ENCODE data around the gene RPL39L. TPM values are rescaled to one million over a fixed set of nuclear protein-coding genes. Genes with fewer than 3 reads are reported as not detected.
A peak's percentile ranks its signal among the peaks of the same experiment; 100 is the strongest.
"Not testable (repeated sequence)": the region's sequence is repeated elsewhere in the genome, so short reads cannot be mapped to it uniquely, and the experiment has no call there.

The RPL39L gene
- total RNA-seq (1 to 10 TPM; 1.2 to 1.4 TPM), polyA plus RNA-seq (10 to 100 TPM in 1 of 3 donors, 1 to 10 TPM in 2; 3.8 to 11.2 (median 4.4) TPM), total RNA-seq (0.30 to 2.0 (median 0.88) reads per million in 6 experiments)

- peak; percentile 95 to 96 for ATAC-seq
- Mint-ChIP-seq H3K36me3 (peaks cover 0 to 13% (median 11%) of the 10 kb centered on the region in 3 donors), H3K27me3 (no peaks in the 10 kb centered on the region), H3K4me1 (peaks cover 6 to 23% (median 12%) of the 10 kb centered on the region in 4 donors), H3K4me3 (peak within 1 kb of the TSS; percentile 84 to 94 (median 92)), H3K9me3 (peaks cover 0 to 16% (median 6%) of the 10 kb centered on the region in 9 donors), H3K27ac (peak within 1 kb of the TSS; percentile 88 to 98 (median 96))
- DNase-seq: peak; percentile 87 to 96 (median 93)
- POLR2A ChIA-PET: interaction anchor here (0.6 to 2.7 kb wide), 21 partner anchors 9 to 1208 kb away, joined by 3 to 41 read pairs (median 4); partner anchors contain the start of genes EIF4A2, RFC4 and ST6GAL1
These were observed at the start of gene RPL39L for GRCh38 chr3:187139126-187139894. TSS of gene RPL39L (minus strand) at chr3:187139496. CDS start at chr3:187121300, 18,196 bp downstream.

DNA sequence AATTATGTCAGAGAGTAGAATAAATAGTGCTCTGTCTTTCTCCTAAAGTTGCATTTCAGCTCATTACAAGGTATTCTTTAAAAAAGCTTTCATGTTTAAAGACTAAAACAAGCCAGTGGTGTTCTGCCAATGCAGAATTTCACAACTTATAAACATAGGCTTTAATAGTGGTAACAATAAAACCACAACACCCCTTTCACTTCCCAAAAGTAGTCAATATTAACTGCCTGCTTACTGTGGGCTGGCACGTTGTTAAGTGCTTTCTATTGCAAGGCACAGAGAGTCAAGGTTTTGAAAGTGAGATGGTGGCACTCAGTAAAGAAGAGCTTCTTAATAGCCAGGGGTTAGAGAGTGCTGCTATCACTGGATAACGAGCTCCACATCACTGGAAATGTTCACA is 49.6 kb upstream of the RPL39L start:
- peaks cover 13 to 46% (median 25%) of the 10 kb centered on the region in 5 donors for H3K27me3 Mint-ChIP-seq
- peaks cover 0 to 12% (median 2%) of the 10 kb centered on the region in 9 donors for H3K9me3 Mint-ChIP-seq
- POLR2A ChIA-PET: no interaction called here
- peaks cover 0 to 4% (median 0%) of the 10 kb centered on the region in 4 donors for H3K4me1 Mint-ChIP-seq
- H3K4me3 Mint-ChIP-seq: no peak overlapping the region
- DNase-seq: no peak
- no peak for ATAC-seq
- H3K36me3 Mint-ChIP-seq: peaks cover 0 to 9% (median 0%) of the 10 kb centered on the region in 3 donors
- H3K27ac Mint-ChIP-seq: no peak overlapping the region

- H3K36me3 Mint-ChIP-seq: peaks cover 0 to 9% (median 0%) of the 10 kb centered on the region in 3 donors
- no peak overlapping the region for H3K4me3 Mint-ChIP-seq
- peaks cover 0 to 12% (median 2%) of the 10 kb centered on the region in 9 donors for H3K9me3 Mint-ChIP-seq
- no peak overlapping the region for H3K27ac Mint-ChIP-seq
- DNase-seq (no peak), ATAC-seq (no peak)
- H3K27me3 Mint-ChIP-seq: peaks cover 13 to 42% (median 21%) of the 10 kb centered on the region in 5 donors
- peaks cover 0 to 4% (median 0%) of the 10 kb centered on the region in 4 donors for H3K4me1 Mint-ChIP-seq
- POLR2A ChIA-PET: no interaction called here
These were observed 47.6 kb upstream of the RPL39L start for GRCh38 chr3:187186801-187187421.

GRCh38 chr3:187186375-187186774 is 47.1 kb upstream of the RPL39L start:
- peaks cover 13 to 37% (median 16%) of the 10 kb centered on the region in 5 donors for H3K27me3 Mint-ChIP-seq
- POLR2A ChIA-PET: no interaction called here
- ATAC-seq (no peak), DNase-seq (no peak)
- H3K4me3 Mint-ChIP-seq: no peak overlapping the region
- peaks cover 0 to 9% (median 0%) of the 10 kb centered on the region in 3 donors for H3K36me3 Mint-ChIP-seq
- no peak overlapping the region for H3K27ac Mint-ChIP-seq
- H3K4me1 Mint-ChIP-seq: peaks cover 0 to 4% (median 0%) of the 10 kb centered on the region in 4 donors
- H3K9me3 Mint-ChIP-seq: peaks cover 0 to 12% (median 2%) of the 10 kb centered on the region in 9 donors

GRCh38 chr3:187185759-187186158 is 46.5 kb upstream of the RPL39L start:
- ATAC-seq: no peak
- POLR2A ChIA-PET: no interaction called here

GRCh38 chr3:187183903-187184302 is 44.6 kb upstream of the RPL39L start:
- ATAC-seq: no peak
- POLR2A ChIA-PET: no interaction called here
- peaks cover 0 to 12% (median 2%) of the 10 kb centered on the region in 9 donors for H3K9me3 Mint-ChIP-seq

More at GRCh38 chr3:187185759-187186158, 46.5 kb upstream of the RPL39L start:
- no peak for DNase-seq
- no peak overlapping the region for H3K4me3 Mint-ChIP-seq
- peaks cover 0 to 9% (median 0%) of the 10 kb centered on the region in 3 donors for H3K36me3 Mint-ChIP-seq
- peaks cover 0 to 4% (median 0%) of the 10 kb centered on the region in 4 donors for H3K4me1 Mint-ChIP-seq
- H3K27ac Mint-ChIP-seq: no peak overlapping the region
- H3K9me3 Mint-ChIP-seq: peaks cover 0 to 12% (median 2%) of the 10 kb centered on the region in 9 donors
- peaks cover 8 to 31% (median 10%) of the 10 kb centered on the region in 5 donors for H3K27me3 Mint-ChIP-seq

DNA sequence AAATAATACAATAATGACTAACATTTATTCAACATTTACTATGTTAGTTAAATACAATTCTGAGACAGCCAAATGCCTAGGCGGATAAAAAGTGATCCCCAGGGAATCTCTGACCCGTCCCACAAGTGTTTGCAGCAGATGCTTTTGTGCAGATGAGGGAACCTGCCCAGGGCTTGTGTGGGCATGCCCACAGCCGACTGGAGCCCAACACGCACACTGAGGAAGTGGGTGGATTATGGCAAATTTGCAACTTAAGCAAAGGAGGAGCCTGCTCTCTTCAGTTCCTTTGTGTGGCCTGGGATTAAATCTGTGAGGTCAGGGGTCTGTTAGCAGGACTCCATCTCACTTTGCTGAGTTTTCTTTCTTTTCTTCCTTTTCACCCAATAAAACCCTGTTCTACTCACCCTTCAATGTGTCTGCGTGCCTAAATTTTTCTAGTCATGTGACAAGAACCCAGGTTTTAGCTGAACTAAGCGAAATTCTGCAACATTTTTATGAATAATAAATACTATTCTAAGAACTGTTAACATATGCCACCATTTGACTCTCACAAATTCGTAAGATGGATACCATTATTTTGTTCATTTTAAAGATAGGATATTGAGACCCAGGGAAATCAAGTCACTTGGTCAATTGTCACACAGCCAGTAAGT is 44.0 kb upstream of the RPL39L start:
- no peak for ATAC-seq
- H3K9me3 Mint-ChIP-seq: peaks cover 0 to 8% (median 2%) of the 10 kb centered on the region in 9 donors

More at GRCh38 chr3:187183903-187184302, 44.6 kb upstream of the RPL39L start:
- no peak overlapping the region for H3K4me3 Mint-ChIP-seq
- DNase-seq: no peak
- H3K27ac Mint-ChIP-seq: no peak overlapping the region
- peaks cover 5 to 33% (median 16%) of the 10 kb centered on the region in 5 donors for H3K27me3 Mint-ChIP-seq
- H3K4me1 Mint-ChIP-seq: peaks cover 0 to 1% (median 0%) of the 10 kb centered on the region in 4 donors
- H3K36me3 Mint-ChIP-seq: peaks cover 0 to 9% (median 0%) of the 10 kb centered on the region in 3 donors

GRCh38 chr3:187181454-187182170 is 42.3 kb upstream of the RPL39L start:
- Mint-ChIP-seq H3K36me3 (no peaks in the 10 kb centered on the region), H3K9me3 (no peaks in the 10 kb centered on the region), H3K4me3 (no peak overlapping the region), H3K27me3 (peaks cover 3 to 20% (median 10%) of the 10 kb centered on the region in 5 donors), H3K27ac (no peak overlapping the region), H3K4me1 (no peaks in the 10 kb centered on the region)
- POLR2A ChIA-PET: no interaction called here
- ATAC-seq (no peak), DNase-seq (no peak)

More for the DNA sequence above, 44.0 kb upstream of the RPL39L start:
- Mint-ChIP-seq H3K4me1 (no peaks in the 10 kb centered on the region), H3K36me3 (peaks cover 0 to 7% (median 0%) of the 10 kb centered on the region in 3 donors), H3K27ac (no peak overlapping the region), H3K27me3 (peaks cover 5 to 30% (median 16%) of the 10 kb centered on the region in 5 donors), H3K4me3 (no peak overlapping the region)
- POLR2A ChIA-PET: no interaction called here
- no peak for DNase-seq

DNA sequence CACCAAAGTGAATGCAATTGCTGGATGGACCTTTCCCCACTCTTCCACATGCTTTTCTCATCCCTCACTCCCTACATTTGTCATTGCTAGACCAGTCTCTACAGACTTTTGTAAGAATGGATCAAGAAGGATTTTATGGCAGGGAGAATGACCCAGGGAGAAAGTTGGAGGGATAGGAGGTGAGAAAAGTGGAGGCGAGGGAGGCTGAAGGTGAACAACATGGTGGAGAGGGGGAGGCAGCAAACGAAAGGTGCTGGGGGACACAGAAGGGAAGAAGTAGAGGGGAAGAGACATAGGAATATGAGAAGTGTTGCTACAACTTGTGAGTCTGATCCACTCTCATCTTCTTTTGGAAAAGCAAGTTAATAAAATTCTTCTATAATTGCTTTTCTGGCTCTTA is 33.6 kb upstream of the RPL39L start:
- Mint-ChIP-seq H3K27me3 (peaks cover 0 to 7% (median under 1%) of the 10 kb centered on the region in 5 donors), H3K9me3 (no peaks in the 10 kb centered on the region), H3K4me1 (peaks cover 0 to 3% (median 1%) of the 10 kb centered on the region in 4 donors), H3K36me3 (peaks cover 0 to 1% (median 0%) of the 10 kb centered on the region in 3 donors), H3K27ac (no peak overlapping the region), H3K4me3 (no peak overlapping the region)
- DNase-seq (no peak), ATAC-seq (no peak)
- POLR2A ChIA-PET: interaction anchor here (0.5 kb wide), 1 partner anchor 291 kb away, joined by 4 read pairs; no protein-coding TSS in a partner anchor

GRCh38 chr3:187170911-187171310 is 31.6 kb upstream of the RPL39L start:
- DNase-seq, H3K4me3 Mint-ChIP-seq, H3K27me3 Mint-ChIP-seq, H3K36me3 Mint-ChIP-seq, POLR2A ChIA-PET, H3K27ac Mint-ChIP-seq, H3K4me1 Mint-ChIP-seq, H3K9me3 Mint-ChIP-seq, ATAC-seq: not testable (repeated sequence)

DNA sequence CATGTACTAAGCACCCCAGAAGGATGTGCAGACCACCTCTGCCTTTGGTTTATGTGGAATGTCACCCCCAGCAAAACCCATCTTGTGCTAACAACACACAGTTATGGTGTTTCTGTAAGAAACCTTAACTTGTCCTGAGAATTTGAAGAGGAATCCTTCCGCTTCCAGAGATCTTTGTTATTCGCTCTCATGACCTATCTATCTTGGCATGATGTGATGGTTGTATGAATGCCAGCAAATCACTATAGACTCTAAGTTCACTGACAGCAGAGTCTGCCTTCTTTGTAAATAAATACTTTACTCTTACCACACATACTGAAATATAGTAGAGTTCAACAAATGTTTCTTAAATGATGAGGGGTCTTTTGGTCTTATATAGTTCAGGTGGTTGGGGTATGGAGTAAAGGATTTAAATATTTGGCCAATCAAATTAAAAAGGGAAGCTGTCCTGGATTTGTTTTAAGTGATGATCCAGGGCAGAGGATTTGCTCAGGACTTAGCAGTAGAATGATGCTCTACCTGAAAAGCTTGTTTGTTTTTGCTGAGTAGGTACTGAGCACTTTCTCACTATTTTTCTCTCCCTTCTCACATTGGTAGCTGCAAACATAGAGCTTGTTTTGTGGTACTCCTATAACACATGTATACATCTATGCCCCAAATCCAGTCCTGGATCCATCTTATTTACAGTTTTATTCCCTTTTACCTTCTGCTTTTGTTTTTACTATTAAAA is 30.1 kb upstream of the RPL39L start:
- no peaks in the 10 kb centered on the region for H3K9me3 Mint-ChIP-seq
- H3K27ac Mint-ChIP-seq: no peak overlapping the region
- H3K4me1 Mint-ChIP-seq: peaks cover 0 to 3% (median 2%) of the 10 kb centered on the region in 4 donors
- no peak overlapping the region for H3K4me3 Mint-ChIP-seq
- H3K36me3 Mint-ChIP-seq: peaks cover 0 to 1% (median 0%) of the 10 kb centered on the region in 3 donors
- H3K27me3 Mint-ChIP-seq: peaks cover 0 to 5% (median 0%) of the 10 kb centered on the region in 5 donors
- DNase-seq (no peak), ATAC-seq (no peak)
- POLR2A ChIA-PET: no interaction called here
